HS-5 (cell line): ENCODE results near the gene CHMP1A.

ENCODE experiments used
- DNase-seq: peaks from one replicate; pipeline ENCODE4 v3.0.0-alpha.2; 2012; ENCODE audit warnings: low read depth

The CHMP1A gene

GRCh38 chr16:89602952-89603590 lies 54.4 kb downstream of the CHMP1A start:
- DNase-seq, result no peak

GRCh38 chr16:89602273-89602951 lies 55.1 kb downstream of the CHMP1A start:
- peak; percentile 26 for DNase-seq

- DNase-seq, result no peak
Measured at GRCh38 chr16:89601906-89602272, 55.6 kb downstream of the CHMP1A start.

- DNase-seq, result no peak
Measured at GRCh38 chr16:89600956-89601355, 56.6 kb downstream of the CHMP1A start.

- DNase-seq, result no peak
Measured at GRCh38 chr16:89600427-89600826, 57.1 kb downstream of the CHMP1A start.

GRCh38 chr16:89599902-89600301 lies 57.6 kb downstream of the CHMP1A start:
- no peak for DNase-seq

- DNase-seq, result no peak
Measured at GRCh38 chr16:89599451-89599858, 58.1 kb downstream of the CHMP1A start.

- DNase-seq, result no peak
Measured at GRCh38 chr16:89598199-89598598, 59.3 kb downstream of the CHMP1A start.

- DNase-seq, result no peak
Measured at GRCh38 chr16:89596957-89597649, 60.4 kb downstream of the CHMP1A start.

- DNase-seq, result no peak
Measured at GRCh38 chr16:89596061-89596689, 61.3 kb downstream of the CHMP1A start.

- no peak for DNase-seq
Measured at GRCh38 chr16:89595330-89596060, 62.0 kb downstream of the CHMP1A start.
